K562 (cell line): ENCODE results near the gene SSBP1. TPM values are rescaled to one million over a fixed set of nuclear protein-coding genes. Genes with fewer than 3 reads are reported as not detected.

ENCODE experiments used
- HSF4 ChIP-seq: fragments of 250-450 bp; sonication (Bioruptor Pico); IDR thresholded peaks from 2 replicates; pipeline ENCODE4 v2.1.2; 2022; ENCODE audit warnings: mild to moderate bottlenecking, moderate library complexity, borderline replicate concordance
- KLF6 ChIP-seq: fragments of 250-450 bp; sonication (Bioruptor Pico); IDR thresholded peaks from 2 replicates; pipeline ENCODE4 v1.4.0; 2020; ENCODE audit warnings: mild to moderate bottlenecking, moderate library complexity, borderline replicate concordance
- PRPF4 ChIP-seq: fragments of 200-400 bp; formaldehyde crosslinking; IDR thresholded peaks from one replicate; pipeline ENCODE4 v1.6.1; 2017; ENCODE audit warnings: low read length, low read depth, mild to moderate bottlenecking; ENCODE audit not compliant: insufficient read depth, poor library complexity, severe bottlenecking
- ZNF407 ChIP-seq: fragments of 450-650 bp; IDR thresholded peaks from 2 replicates; pipeline ENCODE4 v1.6.1; 2016; ENCODE audit warnings: low read depth
- ZNF717 ChIP-seq: fragments of 250-450 bp; sonication (Bioruptor Pico); IDR thresholded peaks from 2 replicates; pipeline ENCODE4 v1.5.0; 2021
- polyA plus RNA-seq, 8 experiments: library from polyadenylated mRNA; depleted of rRNA in 4 of 8; stranded (reverse) in 5 of 8; unstranded in 3 of 8; fragments of >200 nt; fragmentation: Nextera tagmentation in 2 of 8; fragmentation: Illumina TruSeq in 1 of 8; extraction: Ambion mirVana in 2 of 8; extraction: Trizol in 1 of 8; gene quantifications; 2 replicates each; pipeline versions ENCODE4 v1.2.1 to v1.2.3, GENCODE V29; 2011 to 2014; ENCODE audit warnings: inconsistent platforms in 1 of 8, missing spikeins in 1 of 8
- total RNA-seq, 7 experiments: library from RNA; depleted of rRNA in 6 of 7; stranded (reverse); fragments of >200 nt in 6 of 7; fragmentation: Illumina TruSeq in 2 of 7; extraction: Trizol in 2 of 7; gene quantifications; 2 replicates each; pipeline versions ENCODE4 v1.2.1 to v1.2.3, GENCODE V29; 2011 to 2021; ENCODE audit warnings: low replicate concordance in 1 of 7
- TF ChIP-seq, protein P1 (sequence below): fragments of 450-650 bp; IDR thresholded peaks from 2 replicates; pipeline ENCODE4 v1.6.1; 2017; ENCODE audit warnings: mild to moderate bottlenecking, moderate library complexity
- TF ChIP-seq, protein P2 (sequence below): fragments of 250-450 bp; sonication (Bioruptor Pico); IDR thresholded peaks from 2 replicates; pipeline ENCODE4 v1.8.0; 2021; ENCODE audit warnings: moderate library complexity, mild to moderate bottlenecking, inconsistent platforms

Gene SSBP1
- total and polyA plus RNA-seq, 9 of the 15 experiments (the other 6 are each of a cell fraction or from before 2014, with no cell fraction given), result 404 to 1,996 (median 835) TPM

GRCh38 chr7:141738592-141739013 lies 445 bp downstream of the SSBP1 start (continued):
- TF ChIP-seq, protein P1, sequence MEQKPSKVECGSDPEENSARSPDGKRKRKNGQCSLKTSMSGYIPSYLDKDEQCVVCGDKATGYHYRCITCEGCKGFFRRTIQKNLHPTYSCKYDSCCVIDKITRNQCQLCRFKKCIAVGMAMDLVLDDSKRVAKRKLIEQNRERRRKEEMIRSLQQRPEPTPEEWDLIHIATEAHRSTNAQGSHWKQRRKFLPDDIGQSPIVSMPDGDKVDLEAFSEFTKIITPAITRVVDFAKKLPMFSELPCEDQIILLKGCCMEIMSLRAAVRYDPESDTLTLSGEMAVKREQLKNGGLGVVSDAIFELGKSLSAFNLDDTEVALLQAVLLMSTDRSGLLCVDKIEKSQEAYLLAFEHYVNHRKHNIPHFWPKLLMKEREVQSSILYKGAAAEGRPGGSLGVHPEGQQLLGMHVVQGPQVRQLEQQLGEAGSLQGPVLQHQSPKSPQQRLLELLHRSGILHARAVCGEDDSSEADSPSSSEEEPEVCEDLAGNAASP, result no peak
- TF ChIP-seq ZNF407 (no peak), PRPF4 (no peak), KLF6 (CRISPR knock-in tag) (no peak), HSF4 (CRISPR knock-in tag) (no peak), ZNF717 (no peak)
- TF ChIP-seq, protein P2, sequence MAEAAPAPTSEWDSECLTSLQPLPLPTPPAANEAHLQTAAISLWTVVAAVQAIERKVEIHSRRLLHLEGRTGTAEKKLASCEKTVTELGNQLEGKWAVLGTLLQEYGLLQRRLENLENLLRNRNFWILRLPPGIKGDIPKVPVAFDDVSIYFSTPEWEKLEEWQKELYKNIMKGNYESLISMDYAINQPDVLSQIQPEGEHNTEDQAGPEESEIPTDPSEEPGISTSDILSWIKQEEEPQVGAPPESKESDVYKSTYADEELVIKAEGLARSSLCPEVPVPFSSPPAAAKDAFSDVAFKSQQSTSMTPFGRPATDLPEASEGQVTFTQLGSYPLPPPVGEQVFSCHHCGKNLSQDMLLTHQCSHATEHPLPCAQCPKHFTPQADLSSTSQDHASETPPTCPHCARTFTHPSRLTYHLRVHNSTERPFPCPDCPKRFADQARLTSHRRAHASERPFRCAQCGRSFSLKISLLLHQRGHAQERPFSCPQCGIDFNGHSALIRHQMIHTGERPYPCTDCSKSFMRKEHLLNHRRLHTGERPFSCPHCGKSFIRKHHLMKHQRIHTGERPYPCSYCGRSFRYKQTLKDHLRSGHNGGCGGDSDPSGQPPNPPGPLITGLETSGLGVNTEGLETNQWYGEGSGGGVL, result no peak
